Measurements from ENCODE around the gene EPB41L3.

- no peak for TF ChIP-seq POLR2A (IDR thresholded peaks at IDR 0.05)
- no peak for TF ChIP-seq CTCF (IDR thresholded peaks at IDR 0.05)
- TF ChIP-seq POLR2AphosphoS5 (IDR thresholded peaks at IDR 0.05), result no peak
- TF ChIP-seq EP300 (IDR thresholded peaks at IDR 0.05; ENCODE audit: low read depth), result no peak
Measured at GRCh38 chr18:5376986-5377385, 166.8 kb downstream of the EPB41L3 start.
